Bronchial epithelial cell (primary cell): ENCODE measurements around the gene MAP1LC3B. TPM values are rescaled to one million over a fixed set of nuclear protein-coding genes. Genes with fewer than 3 reads are reported as not detected.

ENCODE experiments used
- DNase-seq: peaks from one replicate; pipeline ENCODE4 v3.0.0-alpha.2; 2010; ENCODE audit warnings: low read depth
- FAIRE-seq: peaks from 2 replicates; lab custom pipeline; 2011; peaks lifted over from hg19 to GRCh38; lab: Jason Lieb, UNC
- H3K27me3 ChIP-seq: 2 replicates; pipeline ENCODE4 v1.5.1; 2011; ENCODE audit warnings: low read length; ENCODE audit not compliant: control insufficient read depth, insufficient read depth
- H3K36me3 ChIP-seq: 2 replicates; pipeline ENCODE4 v1.5.1; 2011; ENCODE audit warnings: low read length; ENCODE audit not compliant: control insufficient read depth, insufficient read depth
- H3K4me3 ChIP-seq: 2 replicates; pipeline ENCODE4 v1.5.1; 2011; ENCODE audit warnings: mild to moderate bottlenecking, low read depth, low read length, control low read depth
- CTCF ChIP-seq: IDR thresholded peaks from 2 replicates; pipeline ENCODE4 v1.5.1; 2011; ENCODE audit warnings: mild to moderate bottlenecking, moderate library complexity, low read length, control low read depth, inconsistent platforms; ENCODE audit not compliant: insufficient read depth, severe bottlenecking
- total RNA-seq: library from RNA; depleted of rRNA; stranded (reverse); fragments of >200 nt; gene quantifications from 2 replicates; pipeline ENCODE4 v1.2.1, GENCODE V29; 2014

The MAP1LC3B gene
- total RNA-seq, 1 donor from 2014 or later: 75.8 TPM

GRCh38 chr16:87363771-87364455 is 28.2 kb upstream of the MAP1LC3B start:
- TF ChIP-seq CTCF: no peak
- Histone ChIP-seq H3K4me3 (no peak overlapping the region), H3K27me3 (no peaks in the 10 kb centered on the region), H3K36me3 (peaks cover 27% of the 10 kb centered on the region)
- FAIRE-seq (no peak), DNase-seq (no peak)

- FAIRE-seq (no peak), DNase-seq (no peak)
- no peaks in the 10 kb centered on the region for H3K27me3 ChIP-seq
- no peak for TF ChIP-seq CTCF
- no peak overlapping the region for H3K4me3 ChIP-seq
- H3K36me3 ChIP-seq: peaks cover 19% of the 10 kb centered on the region
Measured at GRCh38 chr16:87365021-87365713, 27.0 kb upstream of the MAP1LC3B start.

GRCh38 chr16:87366288-87366687 is 25.8 kb upstream of the MAP1LC3B start:
- FAIRE-seq (no peak), DNase-seq (no peak)
- Histone ChIP-seq H3K27me3 (no peaks in the 10 kb centered on the region), H3K4me3 (no peak overlapping the region), H3K36me3 (peaks cover 15% of the 10 kb centered on the region)
- TF ChIP-seq CTCF: no peak

- TF ChIP-seq CTCF: no peak
- Histone ChIP-seq H3K4me3 (no peak overlapping the region), H3K36me3 (peaks cover 11% of the 10 kb centered on the region), H3K27me3 (no peaks in the 10 kb centered on the region)
- no peak for FAIRE-seq
- DNase-seq: no peak
Measured at GRCh38 chr16:87366930-87367329, 25.2 kb upstream of the MAP1LC3B start.

- H3K36me3 ChIP-seq: peaks cover 9% of the 10 kb centered on the region
- no peak for DNase-seq
- H3K4me3 ChIP-seq: no peak overlapping the region
- no peaks in the 10 kb centered on the region for H3K27me3 ChIP-seq
- no peak for FAIRE-seq
- TF ChIP-seq CTCF: no peak
Measured at GRCh38 chr16:87367529-87367928, 24.6 kb upstream of the MAP1LC3B start.
